HT-29 (cell line): Measurements from ENCODE around the gene TDRD10. TPM values are rescaled to one million over a fixed set of nuclear protein-coding genes. Genes with fewer than 3 reads are reported as not detected.

Experiments used
- DNase-seq: peaks from one replicate; pipeline ENCODE4 v3.0.0-alpha.2; 2015; ENCODE audit warnings: low spot score
- total RNA-seq: library from RNA; depleted of rRNA; stranded (reverse); fragments of >200 nt; shearing (Covaris generic); gene quantifications from 2 replicates; pipeline ENCODE4 v1.2.3, GENCODE V29; 2014; rRNA removed

TDRD10 gene
- not detected in 2 replicates for total RNA-seq

GRCh38 chr1:154502066-154502743, at the start of gene TDRD10, which contains the start of gene SHE:
TDRD10 (plus strand) TSS chr1:154502219; CDS start chr1:154506904, 4,685 bp downstream.
SHE (minus strand) TSS chr1:154502412; CDS start chr1:154502026, 386 bp downstream.
- DNase-seq: no peak

GRCh38 chr1:154453161-154453560, 48.9 kb upstream of the TDRD10 start:
- DNase-seq: no peak

- DNase-seq: peak; percentile 23
Observed at GRCh38 chr1:154453574-154454352, 48.3 kb upstream of the TDRD10 start.

GRCh38 chr1:154454386-154455120, 47.5 kb upstream of the TDRD10 start:
- no peak for DNase-seq

- no peak for DNase-seq
Observed at GRCh38 chr1:154456631-154457030, 45.4 kb upstream of the TDRD10 start.

- no peak for DNase-seq
Observed at GRCh38 chr1:154459080-154459479, 42.9 kb upstream of the TDRD10 start.

- DNase-seq: no peak
Observed at GRCh38 chr1:154460695-154461260, 41.2 kb upstream of the TDRD10 start.

GRCh38 chr1:154463512-154463990, 38.5 kb upstream of the TDRD10 start:
- DNase-seq: no peak

GRCh38 chr1:154465621-154466195, 36.3 kb upstream of the TDRD10 start:
- DNase-seq: no peak

GRCh38 chr1:154466206-154466605, 35.8 kb upstream of the TDRD10 start:
- DNase-seq: no peak

GRCh38 chr1:154466921-154467417, 35.0 kb upstream of the TDRD10 start:
- DNase-seq: no peak

GRCh38 chr1:154467434-154468102, 34.5 kb upstream of the TDRD10 start:
- DNase-seq: no peak

- no peak for DNase-seq
Observed at GRCh38 chr1:154468535-154469250, 33.3 kb upstream of the TDRD10 start.

GRCh38 chr1:154469844-154470560, 32.0 kb upstream of the TDRD10 start:
- no peak for DNase-seq

- DNase-seq: no peak
Observed at GRCh38 chr1:154471304-154471703, 30.7 kb upstream of the TDRD10 start.

- DNase-seq: no peak
Observed at GRCh38 chr1:154474802-154475201, 27.2 kb upstream of the TDRD10 start.

- DNase-seq: no peak
Observed at GRCh38 chr1:154476791-154477190, 25.2 kb upstream of the TDRD10 start.

- peak; percentile 29 for DNase-seq
Observed at GRCh38 chr1:154478013-154478412, 24.0 kb upstream of the TDRD10 start.

GRCh38 chr1:154478639-154479038, 23.4 kb upstream of the TDRD10 start:
- DNase-seq: peak; percentile 62
